ENCODE results near the gene CFAP58. TPM values are rescaled to one million over a fixed set of nuclear protein-coding genes. Genes with fewer than 3 reads are reported as not detected.

Gene CFAP58
- polyA plus RNA-seq, 3 donors, result 0.34 to 0.58 (median 0.45) TPM

- no peak for DNase-seq
These were observed 19.8 kb upstream of the CFAP58 start for GRCh38 chr10:104333728-104334373.

DNA sequence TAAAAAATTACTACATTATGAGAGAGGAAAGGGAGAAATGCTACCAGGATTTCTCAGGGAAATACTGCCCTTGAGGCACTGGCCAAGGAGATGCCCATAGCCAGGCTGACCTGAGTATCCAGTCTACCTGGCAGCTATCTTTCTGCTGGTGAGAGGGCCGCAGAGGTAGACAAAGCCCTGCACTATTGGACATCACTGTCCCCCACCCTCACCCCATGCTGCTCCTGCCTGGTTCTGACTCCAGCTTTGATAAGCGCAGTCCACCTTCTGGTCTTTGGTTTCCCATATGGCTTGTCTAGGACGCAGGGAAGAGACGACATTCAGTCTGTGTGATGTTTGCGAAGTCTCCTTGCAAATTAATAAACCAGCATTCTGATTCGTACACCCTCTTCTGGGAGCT lies 19.1 kb upstream of the CFAP58 start:
- DNase-seq, result no peak

- no peak for DNase-seq
These were observed 18.5 kb upstream of the CFAP58 start for GRCh38 chr10:104334965-104335650.

- DNase-seq, result no peak
These were observed 16.7 kb upstream of the CFAP58 start for GRCh38 chr10:104336821-104337467.

DNA sequence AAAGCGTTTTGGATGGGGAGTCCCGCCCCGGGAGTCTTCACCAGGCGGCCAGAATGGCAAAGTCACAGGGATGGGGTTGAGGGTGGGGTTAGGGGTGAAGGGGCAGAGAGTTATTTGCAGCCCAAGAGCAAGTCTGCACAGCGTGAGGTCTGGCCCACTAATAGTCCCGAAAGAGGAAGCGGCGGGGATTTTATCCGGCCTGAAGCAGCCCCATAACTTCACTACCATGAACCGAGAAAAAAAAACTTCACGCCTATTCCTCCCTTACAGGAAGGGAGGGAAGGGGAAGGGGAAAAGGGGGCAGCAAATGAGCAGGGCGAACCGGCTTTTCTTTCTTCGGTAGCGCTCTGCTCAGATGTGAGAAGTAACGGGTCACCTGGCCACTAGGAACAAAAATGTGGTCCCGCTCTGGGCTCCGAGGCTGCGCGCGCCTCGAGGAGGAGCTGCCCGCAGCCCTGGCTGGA lies 16.1 kb upstream of the CFAP58 start:
- DNase-seq, result no peak

DNA sequence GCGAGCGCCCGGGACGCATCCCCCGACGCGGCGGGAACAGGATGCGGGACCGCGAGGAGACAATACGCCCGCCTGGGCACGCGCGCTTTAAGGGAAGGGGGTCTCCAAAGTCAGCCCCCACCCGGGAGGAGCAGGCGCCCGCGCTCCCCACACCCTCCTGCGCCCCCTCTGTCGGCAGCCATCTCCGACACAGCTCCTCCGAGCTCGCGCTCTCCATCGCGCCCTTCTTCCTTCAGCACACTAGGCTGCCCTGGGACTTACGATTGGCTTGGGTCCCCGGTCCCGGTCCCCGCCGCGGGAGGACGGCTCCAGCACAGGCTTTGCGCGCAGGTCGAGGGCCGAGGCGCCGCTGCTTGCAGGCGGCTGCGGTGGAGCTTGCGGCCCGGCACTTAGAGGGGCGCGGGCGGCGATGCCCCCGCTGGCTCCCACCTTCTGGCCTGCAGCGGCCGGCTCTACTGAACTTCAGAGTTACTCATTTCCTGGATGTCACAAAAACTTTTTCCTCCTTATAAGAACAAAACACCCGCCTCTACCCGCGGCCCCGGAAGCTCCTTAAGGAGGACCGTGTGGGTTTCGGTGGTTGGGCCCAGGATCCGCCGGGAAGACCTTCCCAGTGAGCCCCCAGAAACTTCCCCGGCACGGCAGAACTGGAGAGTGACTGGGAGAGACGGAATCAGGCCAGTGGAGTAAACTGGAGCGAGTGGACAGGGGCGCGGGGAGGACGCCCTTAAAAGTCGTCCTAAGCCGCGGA lies 15.5 kb upstream of the CFAP58 start, which contains the start of gene ITPRIP:
Gene ITPRIP, minus strand, starts transcription at position 481 of the 751 bp plus-strand sequence. CDS start 22,414 bp downstream, outside the sequence.
- DNase-seq, result peak; percentile 81

- no peak for DNase-seq
These were observed 14.0 kb upstream of the CFAP58 start for GRCh38 chr10:104339469-104340110.

- no peak for DNase-seq
These were observed 13.5 kb upstream of the CFAP58 start for GRCh38 chr10:104340111-104340526.

- no peak for DNase-seq
These were observed 13.0 kb upstream of the CFAP58 start for GRCh38 chr10:104340641-104341040.

GRCh38 chr10:104342941-104343411 lies 10.7 kb upstream of the CFAP58 start:
- no peak for DNase-seq

- no peak for DNase-seq
These were observed 9.4 kb upstream of the CFAP58 start for GRCh38 chr10:104344219-104344618.

- DNase-seq, result no peak
These were observed 8.1 kb upstream of the CFAP58 start for GRCh38 chr10:104345515-104345914.

DNA sequence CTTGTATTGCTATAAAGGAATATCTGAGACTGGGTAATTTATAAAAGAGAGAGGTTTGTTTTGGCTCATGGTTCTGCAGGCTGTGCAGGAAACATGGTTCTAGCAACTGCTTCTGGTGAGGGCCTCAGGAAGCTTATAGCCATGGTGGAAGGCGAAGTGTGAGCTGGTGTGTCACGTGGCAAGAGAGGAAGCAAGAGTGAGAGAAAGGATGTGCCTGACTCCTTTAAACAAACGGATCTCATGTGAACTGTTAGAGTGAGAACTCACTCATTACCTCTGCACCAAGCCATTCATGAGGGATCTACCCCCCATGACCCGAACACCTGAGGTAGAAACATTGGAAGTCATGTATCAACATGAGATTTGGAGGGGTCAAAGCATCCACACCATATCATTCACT lies 7.7 kb upstream of the CFAP58 start:
- DNase-seq, result no peak

DNA sequence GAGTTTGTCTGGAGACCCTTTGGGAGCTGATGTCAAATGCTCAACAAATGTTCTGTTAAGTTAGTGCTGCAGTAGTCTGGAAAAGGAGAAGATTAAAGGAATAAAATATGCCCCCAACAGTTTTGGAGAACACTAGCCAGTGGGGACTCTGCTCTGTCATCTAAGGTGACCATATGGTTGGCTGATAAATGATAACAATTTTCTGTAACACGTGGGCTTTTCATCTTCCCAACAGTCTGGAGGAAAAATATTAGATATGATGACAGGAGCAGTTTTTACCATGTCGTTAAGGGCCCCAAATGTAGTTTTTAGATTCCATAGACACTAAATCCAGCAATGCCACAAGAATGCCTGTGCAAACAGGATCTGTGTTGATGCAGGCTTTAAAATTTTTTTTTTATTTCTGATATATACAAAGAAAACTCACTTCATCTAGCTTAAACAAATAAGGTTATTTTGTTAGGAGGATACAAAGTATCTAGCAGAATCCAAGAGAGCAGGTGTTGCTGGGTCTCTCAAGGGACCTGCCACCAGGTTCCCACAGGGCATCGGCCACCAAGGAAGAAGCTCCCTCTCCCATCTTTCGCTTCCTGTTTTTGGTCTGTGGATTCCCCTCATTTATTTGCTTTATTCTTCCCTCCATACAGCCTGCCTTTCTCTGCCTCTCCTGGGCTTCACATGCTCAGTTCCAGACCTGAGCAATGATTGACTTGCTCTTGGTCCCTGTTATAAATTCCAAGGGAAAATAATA lies 6.2 kb upstream of the CFAP58 start:
- DNase-seq, result no peak

DNA sequence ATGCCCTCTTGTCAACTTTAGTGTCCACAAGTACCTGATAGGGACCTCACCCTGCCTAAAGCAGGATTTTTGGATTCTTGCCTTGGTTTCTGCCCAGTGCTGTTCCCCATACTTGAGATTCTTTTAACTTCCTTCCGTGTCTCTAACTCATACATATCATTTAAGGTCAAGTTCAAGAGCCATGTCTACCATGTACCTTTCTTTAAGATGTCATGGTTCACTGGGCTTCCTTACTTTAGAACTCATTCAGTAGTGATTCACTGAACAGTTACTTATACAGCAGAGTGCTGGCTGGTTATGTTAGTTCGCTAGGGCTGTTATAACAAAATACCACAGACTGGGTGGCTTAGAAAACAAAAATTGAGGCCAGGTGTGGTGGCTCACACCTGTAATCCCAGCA lies 5.0 kb upstream of the CFAP58 start:
- DNase-seq, result no peak

GRCh38 chr10:104349623-104350126 lies 4.0 kb upstream of the CFAP58 start:
- DNase-seq, result no peak

GRCh38 chr10:104350127-104350635 lies 3.5 kb upstream of the CFAP58 start:
- DNase-seq, result no peak

GRCh38 chr10:104351061-104351702 lies 2.5 kb upstream of the CFAP58 start:
- DNase-seq, result no peak

- DNase-seq, result no peak
These were observed 1.7 kb upstream of the CFAP58 start for GRCh38 chr10:104351919-104352318.

- no peak for DNase-seq
These were observed 6.2 kb downstream of the CFAP58 start for GRCh38 chr10:104359811-104360210.

Data from renal pelvis (tissue), 4 donors.